ENCODE data around the gene HOXB5.

DNA sequence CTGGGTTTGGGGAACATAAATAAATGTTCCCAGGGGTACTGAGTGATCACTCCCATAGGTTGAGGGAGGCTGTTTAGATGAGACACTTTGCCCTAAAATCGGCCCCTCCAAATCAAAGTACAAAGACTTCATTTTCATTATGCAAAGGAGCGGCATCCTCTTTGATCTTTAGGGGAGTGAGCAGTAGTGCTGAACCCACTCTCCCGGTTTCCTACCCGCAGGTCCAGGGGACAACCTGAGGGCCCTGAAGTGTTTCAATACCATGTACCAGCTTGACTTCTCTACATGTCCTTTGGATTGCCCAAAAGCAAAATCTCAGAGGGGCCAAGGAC is 7.6 kb upstream of the HOXB5 start:
- TF ChIP-seq, protein P1, sequence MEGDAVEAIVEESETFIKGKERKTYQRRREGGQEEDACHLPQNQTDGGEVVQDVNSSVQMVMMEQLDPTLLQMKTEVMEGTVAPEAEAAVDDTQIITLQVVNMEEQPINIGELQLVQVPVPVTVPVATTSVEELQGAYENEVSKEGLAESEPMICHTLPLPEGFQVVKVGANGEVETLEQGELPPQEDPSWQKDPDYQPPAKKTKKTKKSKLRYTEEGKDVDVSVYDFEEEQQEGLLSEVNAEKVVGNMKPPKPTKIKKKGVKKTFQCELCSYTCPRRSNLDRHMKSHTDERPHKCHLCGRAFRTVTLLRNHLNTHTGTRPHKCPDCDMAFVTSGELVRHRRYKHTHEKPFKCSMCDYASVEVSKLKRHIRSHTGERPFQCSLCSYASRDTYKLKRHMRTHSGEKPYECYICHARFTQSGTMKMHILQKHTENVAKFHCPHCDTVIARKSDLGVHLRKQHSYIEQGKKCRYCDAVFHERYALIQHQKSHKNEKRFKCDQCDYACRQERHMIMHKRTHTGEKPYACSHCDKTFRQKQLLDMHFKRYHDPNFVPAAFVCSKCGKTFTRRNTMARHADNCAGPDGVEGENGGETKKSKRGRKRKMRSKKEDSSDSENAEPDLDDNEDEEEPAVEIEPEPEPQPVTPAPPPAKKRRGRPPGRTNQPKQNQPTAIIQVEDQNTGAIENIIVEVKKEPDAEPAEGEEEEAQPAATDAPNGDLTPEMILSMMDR (IDR thresholded peaks at IDR 0.05), result no peak
- no peak for TF ChIP-seq EP300 (IDR thresholded peaks at IDR 0.05)

Data from upper lobe of left lung (tissue), 4 donors.